Measurements from ENCODE around the gene PTGR1.
"Not testable (repeated sequence)": the region's sequence is repeated elsewhere in the genome, so short reads cannot be mapped to it uniquely, and the experiment has no call there.

Gene PTGR1

DNA sequence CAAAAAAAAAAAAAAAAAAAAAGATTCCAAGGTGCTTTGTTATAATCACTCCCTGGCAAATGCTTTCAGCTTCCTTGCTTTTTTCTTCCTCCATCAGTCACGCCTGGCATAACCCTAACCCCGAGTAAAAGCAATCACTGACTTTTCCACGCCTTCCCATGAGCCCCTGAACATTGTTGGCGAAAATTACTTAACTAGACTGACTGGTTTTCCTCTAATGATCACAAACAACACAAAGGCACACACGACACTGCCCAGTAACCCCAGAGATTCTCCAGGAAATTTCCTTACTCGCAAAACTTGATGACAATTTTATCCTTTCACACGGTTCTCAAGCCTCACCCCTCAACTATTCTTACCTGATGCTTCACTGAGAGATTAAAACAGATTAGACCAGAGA, 11.4 kb upstream of the PTGR1 start:
- no peak for DNase-seq

DNA sequence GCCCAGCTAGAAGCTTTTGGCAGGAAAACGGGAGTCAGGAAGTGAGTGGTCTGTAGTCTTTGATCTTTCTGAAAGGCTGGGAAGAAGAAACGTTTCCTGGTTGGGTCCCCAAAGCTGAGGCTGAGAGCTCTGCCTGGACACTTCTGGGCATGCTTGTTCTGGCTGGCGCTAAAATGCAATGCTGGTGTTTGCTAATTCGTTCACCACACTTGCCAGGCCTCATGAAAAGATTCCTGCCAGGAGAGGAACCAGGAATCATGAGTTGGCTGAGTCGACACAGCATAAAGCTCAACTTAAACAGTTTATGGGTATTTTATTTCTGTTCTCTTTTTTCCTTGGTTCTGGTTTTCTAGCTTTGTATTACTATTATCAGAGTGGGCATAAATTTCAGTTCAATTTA, 10.7 kb upstream of the PTGR1 start:
- DNase-seq = no peak

DNA sequence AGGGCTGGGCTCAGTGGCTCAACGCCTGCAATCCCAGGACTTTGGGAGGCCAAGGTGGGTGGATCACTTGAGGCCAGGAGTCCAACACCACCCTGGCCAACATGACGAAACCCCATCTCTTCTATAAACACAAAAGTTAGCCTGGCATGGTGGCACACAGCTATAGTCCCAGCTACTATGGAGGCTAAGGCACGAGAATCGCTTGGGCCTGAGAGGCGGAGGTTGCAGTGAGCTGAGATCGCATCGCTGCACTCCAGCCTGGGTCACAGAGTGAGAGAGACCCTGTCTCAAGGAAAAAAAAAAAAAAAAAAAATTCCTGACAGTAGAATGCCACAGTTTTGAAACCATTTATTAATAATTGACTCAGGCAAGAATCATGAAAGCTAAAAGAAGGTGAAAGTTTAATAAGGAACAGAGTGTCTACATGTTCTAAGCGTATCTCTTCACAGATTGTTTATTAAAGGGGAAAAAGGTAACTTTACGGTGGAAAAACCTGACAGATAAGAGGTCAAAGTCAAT, 5.7 kb upstream of the PTGR1 start:
- no peak for DNase-seq

DNA sequence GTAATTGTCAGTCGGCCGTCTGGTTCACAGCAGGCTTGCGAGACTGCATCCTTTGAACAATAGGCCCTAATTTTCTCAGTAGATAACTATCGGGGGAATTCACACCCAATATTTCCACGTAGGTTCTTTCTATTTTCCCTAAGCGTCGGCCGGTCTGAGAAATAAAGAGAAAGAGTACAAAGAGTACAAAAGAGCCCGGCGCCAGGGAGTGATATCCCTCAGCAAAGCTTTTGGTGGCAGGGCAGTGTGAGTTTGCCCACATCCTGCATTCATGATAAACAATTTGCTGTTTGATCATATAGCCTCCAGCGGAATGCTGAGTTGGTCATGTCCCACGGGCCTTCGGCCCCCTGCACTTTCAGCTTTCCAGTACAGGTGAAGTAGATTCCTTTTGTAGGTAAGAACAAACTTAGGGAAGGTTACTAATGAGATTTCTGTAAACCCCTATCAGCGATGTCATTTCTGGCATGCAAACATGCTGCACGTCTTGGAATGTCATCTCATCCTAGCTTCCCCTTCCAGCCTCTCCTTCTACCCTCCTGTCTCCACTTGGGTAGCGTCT, 4.7 kb upstream of the PTGR1 start:
- no peak for DNase-seq

DNA sequence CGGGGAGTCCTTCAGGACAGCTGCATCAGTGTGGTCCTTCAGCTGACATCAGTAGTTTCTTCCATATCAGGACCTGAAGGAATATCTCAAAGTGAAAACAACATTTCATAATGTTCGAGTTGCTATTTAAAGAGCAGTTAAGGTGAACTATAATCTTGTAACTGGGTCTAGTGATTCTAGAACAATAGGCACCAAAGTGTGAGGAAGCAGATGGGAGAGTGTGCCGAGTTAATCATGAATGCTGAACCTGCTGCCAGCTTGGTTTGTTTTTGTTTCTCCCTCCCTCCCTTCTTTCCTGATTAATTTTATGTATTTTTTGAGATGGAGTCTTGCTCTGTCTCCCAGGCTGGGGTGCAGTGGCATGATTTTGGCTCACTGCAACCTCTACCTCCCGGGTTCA, 3.6 kb upstream of the PTGR1 start:
- DNase-seq = no peak

DNA sequence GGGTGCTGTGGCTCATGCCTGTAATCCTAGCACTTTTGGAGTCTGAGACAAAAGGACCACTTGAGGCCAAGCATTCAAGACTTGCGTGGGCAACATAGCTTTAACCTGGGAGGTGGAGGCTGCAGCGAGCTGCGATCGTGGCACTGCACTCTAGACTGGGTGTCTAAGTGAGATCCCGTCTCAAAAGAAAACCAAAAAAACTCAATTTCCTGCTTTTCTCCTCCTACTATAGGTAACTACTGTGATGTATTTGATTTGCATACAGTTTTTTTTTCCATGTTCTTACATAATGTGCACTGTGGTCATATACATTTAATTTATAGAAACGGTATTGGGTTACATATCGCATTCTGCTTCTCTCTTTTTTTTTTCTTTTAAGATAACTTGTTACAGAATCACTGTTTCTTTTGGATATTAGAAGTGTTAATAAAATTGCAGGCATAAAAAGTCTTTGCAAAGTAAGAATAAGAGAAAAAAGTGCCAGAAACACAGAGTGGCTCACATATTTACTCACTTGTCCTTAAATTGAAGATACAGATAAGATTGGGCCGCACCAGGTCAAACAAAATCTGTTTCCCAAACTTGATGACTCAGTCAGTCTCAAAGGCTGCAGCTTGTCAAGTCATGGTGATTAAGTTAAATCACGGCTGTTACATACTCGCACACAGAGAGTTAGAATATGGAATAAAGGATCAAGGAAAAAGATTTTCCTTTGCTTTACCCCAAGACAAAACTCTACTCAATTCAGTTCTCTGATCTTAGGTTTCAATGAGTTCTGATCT, 2.0 kb upstream of the PTGR1 start:
- peak; percentile 41 for DNase-seq

DNA sequence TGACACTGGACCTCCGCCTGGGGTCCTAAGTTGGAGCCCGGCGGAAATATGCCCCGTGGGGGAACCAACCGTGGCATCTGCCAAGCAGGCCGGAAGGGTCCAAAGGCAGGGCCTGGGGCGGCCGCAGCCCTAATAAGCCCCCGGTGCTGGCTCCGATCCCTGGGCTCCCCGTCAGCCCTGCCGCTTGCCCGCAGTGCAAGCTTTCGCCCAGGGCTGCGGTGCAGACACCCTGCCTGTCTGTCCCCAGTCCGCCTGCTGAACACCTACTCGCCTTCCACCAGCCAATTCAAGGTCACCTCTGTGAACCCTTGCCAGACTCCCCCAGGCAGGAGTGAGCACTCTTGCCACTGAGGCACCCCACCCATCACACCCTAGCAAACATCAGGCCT, 502 bp upstream of the PTGR1 start:
- DNase-seq = no peak

DNA sequence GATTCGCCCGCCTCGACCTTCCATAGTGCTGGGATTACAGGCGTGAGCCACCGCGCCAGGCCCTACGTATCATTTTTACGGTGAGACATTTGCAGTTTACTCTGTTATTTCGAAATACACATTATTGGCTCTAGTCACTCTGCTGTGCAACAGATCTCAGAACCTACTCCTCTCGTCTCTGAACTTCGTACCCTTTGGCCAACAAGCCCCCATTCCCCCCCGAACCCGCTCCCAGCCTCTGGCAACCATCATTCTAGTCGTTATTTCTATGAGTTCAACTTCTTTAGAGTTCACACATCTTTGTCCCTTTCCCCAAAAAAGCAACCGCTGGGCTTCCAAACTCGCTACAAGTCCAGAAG, 735 bp downstream of the PTGR1 start:
- DNase-seq = peak; percentile 35

DNA sequence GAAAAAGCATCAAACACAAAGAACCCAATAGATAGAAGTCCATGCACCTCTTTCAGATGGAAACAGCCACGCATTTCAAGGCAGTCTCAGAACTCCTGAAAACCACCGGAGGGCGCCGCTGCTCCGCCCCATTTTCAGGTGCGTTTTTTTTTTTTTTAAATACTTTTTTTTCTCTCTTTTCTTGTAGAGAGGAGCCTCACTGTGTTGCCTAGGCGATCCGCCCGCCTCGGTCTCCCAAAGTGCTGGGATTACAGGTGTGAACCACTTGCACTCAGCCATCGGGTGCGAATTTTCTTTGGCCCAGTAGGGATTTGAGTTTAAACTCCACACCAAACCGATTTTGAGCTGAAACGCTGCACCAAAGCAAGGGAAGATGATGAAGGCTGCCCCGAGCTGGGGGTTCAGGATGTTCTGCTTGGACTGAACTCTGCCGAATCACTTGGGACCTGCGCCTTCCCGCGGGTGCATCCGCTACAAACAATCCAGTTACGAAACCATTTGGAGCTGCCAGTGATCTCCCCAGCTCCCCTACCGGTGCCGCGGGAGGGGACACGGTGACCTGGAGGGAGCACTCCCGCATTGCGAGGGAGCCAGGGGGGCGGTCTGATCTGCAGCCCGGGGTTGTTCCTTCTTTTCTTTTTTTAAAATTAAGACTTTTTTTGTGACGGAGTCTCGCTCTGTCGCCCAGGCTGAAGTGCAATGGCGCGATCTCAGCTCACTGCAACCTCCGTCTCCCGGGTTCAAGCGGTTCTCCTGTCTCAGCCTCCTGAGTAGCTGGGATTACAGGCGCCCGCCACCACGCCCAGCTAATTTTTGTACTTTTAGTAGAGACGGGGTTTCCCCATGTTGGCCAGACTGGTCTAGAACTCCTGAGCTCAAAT, 1.4 kb downstream of the PTGR1 start:
- peak; percentile 50 for DNase-seq

DNA sequence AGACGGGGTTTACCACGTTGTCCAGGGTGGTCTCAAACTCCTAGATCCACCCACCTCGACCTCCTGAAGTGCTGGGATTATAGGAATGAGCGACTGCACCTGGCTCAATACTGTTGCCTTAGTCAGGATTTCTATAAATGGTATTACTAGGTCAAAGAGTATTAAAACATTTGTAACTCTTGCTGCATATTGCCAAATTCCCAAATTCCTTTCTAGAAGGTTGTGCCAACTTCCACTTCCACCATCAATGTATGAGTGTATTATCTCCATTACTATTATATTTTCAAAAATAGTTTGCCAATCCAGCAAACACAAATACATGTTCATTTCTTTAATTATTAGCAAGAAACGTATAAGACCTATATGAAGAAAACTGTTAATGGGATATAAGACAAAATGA, 10.6 kb downstream of the PTGR1 start:
- no peak for DNase-seq

DNA sequence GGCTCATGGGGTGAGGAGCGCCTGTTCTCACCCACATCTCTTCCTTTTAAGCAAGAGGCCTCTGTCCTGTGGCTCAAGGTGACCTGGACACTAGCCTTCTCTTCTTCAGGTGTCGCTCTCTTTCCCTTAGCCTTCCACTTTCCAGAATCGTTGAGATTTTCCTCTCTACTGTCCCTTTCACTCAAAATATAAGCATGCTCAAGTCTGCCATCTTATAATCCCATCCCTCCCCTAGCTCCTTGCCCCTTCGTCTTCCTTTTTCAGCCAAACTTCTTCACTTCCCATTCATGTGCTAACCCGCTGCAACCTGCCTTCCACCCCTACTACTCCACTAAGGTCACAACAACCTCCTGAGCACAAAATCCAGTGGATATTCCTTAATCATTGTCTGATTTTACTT, 13.1 kb downstream of the PTGR1 start:
- DNase-seq = no peak

DNA sequence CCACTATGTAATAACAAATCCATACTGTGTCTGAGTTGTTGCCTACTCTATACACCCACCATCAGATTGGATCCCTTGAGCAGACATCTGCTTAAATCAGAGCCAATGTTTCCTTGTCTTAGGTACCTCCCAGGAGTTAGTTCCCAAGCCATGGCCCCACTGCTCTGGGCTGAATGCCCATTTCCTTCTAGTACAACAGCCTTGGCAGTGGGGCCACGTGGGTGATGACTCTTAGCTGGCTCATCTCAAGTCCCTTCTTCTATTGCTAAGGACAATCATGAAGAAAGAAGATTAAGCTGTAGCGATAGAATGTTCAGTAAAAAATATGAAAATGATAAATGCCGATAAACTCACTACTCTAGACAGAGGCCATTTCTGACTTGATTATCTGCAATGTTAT, 16.6 kb downstream of the PTGR1 start:
- DNase-seq = no peak

DNA sequence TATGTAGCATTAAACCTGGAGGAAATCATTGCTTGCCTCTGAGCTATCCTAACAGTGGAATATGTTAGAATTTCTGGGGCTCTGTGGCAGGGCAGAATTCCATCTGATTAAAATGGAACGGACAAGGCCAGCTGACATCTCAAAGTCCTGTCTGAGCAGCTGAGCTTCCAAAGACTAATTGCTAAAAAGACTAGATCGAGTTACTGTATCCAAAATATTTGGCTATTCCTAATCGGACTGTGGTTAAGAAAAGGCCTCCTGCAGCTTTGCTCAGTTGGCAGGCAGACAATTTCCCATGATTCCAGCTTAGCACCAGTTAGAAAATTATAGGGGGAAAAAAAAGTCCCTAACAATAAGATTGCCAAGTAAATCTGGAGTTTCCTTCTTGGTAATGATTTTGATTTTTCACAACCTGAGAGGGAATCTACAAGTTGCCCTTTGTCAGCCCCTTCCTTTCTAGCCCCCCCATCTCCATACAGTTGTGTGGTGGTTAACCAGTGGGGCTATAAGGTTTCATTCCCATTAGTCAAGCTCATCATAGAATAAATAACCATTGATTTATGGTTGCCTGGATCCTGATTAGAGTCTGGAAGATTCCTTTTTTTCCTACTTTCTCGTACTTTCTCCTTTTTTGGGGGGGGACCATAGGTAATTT, 26.4 kb downstream of the PTGR1 start:
- DNase-seq = no peak

DNA sequence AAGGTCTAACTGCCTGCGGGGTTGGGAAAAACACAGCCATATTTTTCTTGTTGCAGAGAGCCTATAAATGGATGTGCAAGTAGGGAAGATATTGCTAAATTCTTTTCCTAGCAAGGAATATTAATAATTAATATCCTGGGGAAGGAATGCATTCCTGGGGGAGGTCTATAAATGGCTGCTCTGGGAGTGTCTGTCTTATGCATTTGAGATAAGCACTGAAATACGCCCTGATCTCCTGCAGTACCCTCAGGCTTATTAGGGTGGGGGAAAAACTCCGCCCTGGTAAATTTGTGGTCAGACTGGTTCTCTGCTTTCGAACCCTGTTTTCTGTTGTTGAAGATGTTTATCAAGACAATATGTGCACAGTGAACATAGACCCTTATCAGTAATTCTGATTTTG, 31.3 kb downstream of the PTGR1 start:
- not testable (repeated sequence) for DNase-seq

DNA sequence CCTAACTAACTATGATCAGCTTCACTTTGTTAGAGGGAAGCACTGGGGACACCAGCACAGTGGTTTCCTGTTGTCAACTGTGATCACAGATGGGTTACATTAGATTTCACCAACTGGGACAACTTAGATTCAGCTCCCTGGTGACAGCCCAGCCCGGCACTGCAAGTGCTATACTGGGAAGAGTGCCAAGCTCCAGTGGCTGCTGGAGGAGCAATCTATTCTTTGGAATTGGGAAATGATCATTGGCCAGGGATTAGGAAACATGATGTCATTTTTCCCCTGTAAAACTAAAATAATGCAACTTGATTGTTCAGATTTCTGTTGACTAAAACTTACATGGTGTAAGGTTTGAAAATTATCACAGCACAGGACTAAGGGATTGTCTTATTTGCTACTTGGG, 33.2 kb downstream of the PTGR1 start:
- DNase-seq = no peak

DNA sequence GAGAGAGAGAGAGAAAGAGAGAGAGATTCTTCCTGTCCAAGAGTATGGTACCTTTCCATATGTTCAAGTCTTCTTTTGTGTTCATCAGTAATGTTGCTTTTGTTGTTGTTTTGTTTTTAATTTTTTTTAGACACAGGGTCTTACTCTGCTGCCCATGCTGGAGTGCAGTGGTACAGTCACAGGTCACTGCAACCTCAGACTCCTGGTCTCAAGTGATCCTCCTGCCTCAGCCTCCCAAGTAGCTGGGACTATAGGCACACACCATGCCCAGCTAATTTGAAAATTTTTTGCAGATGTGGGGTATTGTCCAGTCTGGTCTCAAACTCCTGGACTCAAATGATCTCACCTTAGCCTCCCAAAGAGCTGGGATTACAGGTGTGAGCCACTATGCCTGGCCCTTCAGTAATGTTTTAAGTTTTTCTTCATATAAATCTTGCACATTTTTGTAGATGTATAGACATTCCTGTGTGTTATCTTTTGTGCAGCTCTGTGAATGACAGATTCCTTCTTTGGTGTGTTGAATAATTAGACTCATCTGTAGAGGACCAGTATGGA, 38.2 kb downstream of the PTGR1 start:
- DNase-seq = no peak

DNA sequence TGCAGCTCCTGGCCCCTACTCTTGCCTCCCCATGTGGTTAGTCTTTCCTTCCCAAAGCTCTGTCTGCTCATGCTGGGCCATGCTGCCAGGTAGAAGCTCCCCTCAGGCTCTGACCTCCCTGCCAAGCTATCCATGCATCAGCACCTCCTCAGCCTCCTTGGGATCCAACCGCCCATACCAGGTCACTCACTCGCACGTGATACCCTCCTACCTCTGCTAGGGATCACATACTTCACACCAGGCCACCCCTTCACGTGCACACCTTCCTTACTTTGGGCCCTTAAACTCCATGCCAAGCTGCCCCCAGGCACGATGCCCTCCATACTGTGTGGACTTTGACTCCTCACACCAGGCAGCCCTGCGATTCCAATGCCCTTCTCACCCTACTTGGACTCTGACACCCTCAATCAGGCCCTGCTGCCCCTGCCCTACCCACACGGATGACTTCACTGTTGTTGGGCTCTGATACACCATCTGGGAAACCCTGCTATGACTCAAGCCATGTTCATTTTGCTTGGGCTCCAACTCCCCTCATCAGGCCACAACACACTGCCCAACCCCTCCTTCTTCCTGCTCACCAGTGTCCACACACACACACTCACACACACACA, 40.3 kb downstream of the PTGR1 start:
- DNase-seq = no peak

DNA sequence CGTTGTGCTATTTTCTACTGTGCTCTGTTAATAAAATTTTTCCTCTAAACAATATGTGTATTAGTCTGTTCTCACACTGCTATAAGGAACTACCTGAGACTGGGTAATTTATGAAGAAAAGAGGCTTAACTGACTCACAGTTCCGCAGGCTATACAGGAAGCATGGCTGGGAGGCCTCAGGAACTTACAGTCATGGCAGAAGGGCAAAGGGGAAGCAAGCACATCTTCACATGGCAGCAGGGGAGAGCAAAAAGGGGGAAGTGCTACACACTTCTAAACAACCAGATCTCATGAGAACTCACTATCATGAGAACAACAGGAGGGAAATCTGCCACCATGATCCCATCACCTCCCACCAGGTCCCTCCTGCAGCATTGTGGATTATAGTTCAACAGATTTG, 44.0 kb downstream of the PTGR1 start:
- DNase-seq = not testable (repeated sequence)

DNA sequence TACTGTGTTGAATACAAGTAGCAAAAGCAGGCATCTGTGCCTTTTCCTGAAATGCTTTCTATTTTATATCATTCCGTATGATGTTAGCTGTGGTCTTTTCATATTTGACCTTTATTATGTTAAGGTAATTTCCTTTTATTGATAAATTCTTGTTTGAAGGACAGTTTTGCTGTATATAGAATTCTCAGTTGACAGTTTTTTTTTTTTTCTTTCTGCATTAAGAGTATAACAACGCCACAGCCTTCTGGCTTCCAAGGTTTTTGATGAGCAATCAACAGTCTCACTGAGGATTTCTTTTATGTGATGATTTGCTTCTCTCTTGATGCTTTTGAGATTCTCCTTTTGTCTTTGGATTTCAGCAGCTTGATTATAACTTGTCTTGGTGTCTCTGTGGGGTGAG, 50.8 kb downstream of the PTGR1 start:
- DNase-seq = no peak

DNA sequence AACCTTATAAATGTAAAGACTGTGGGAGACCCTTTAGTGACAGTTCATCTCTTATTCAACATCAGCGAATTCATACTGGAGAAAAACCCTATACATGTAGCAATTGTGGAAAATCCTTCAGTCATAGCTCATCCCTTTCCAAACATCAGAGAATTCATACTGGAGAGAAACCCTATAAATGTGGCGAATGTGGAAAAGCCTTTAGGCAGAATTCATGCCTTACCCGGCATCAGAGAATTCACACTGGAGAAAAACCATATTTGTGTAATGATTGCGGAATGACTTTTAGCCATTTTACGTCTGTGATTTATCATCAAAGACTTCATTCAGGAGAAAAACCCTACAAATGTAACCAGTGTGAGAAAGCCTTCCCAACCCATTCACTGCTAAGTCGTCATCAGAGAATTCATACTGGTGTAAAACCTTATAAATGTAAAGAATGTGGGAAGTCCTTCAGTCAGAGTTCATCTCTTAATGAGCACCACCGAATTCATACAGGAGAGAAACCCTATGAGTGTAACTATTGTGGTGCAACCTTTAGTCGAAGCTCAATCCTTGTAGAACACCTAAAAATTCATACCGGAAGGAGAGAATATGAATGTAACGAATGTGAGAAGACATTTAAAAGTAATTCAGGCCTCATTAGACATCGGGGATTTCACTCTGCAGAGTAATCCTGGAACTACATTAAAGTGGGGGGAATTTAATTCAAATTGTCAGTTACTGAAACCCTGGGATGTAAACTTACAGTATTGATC, 56.8 kb downstream of the PTGR1 start:
- no peak for DNase-seq

DNA sequence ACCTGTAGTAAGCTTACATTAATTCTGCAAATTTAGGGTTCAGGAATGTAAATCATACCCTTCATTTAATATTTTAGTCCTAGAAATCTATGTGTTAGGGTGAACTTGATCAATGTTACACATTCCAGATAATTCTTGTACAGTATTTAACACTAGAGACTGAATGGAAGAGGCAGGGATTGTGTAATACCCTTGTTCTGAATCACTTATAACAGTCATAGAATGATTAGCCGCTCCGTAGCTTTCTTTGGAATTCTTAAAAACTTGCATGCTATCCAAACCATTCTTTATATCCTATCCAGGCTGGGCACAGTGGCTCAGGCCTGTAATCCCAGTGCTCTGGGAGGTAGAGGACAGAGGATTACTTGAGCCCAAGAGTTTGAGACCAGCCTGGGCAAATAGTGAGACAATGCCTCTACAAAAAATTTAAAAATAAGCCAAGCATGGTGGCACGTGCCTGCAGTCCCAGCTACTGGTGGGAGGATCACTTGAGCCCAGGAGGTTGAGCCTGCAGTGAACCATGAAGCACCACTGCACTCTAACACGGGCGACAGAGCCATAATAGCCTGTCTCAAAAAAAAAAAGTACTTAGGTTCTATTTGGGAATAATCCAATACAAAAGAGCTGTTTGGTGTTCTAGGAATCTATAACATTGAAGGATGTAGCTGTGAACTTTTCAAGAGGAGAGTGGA, 66.2 kb downstream of the PTGR1 start:
- DNase-seq = no peak

All from suppressor macrophage treated with lipopolysaccharide for 4 hours (primary cell).